HG03342 (cell line): Measurements from ENCODE around the gene NAGPA.
"Not testable (repeated sequence)": the region's sequence is repeated elsewhere in the genome, so short reads cannot be mapped to it uniquely, and the experiment has no call there.

Source experiments
- ATAC-seq: cut with Tn5 transposase; IDR thresholded peaks from one replicate; pipeline ENCODE4 v1.9.1; 2021; ENCODE audit warnings: mild to moderate bottlenecking, moderate library complexity; ENCODE audit not compliant: unreplicated experiment

The NAGPA gene

GRCh38 chr16:5033256-5034166 is at the start of gene NAGPA:
NAGPA (minus strand) TSS chr16:5033935; CDS start chr16:5033914, 21 bp downstream.
- peak; percentile 88 for ATAC-seq

GRCh38 chr16:5080996-5081395 is 47.3 kb upstream of the NAGPA start:
- not testable (repeated sequence) for ATAC-seq

GRCh38 chr16:5080461-5080860 is 46.7 kb upstream of the NAGPA start:
- not testable (repeated sequence) for ATAC-seq

GRCh38 chr16:5078626-5079025 is 44.9 kb upstream of the NAGPA start:
- no peak for ATAC-seq

- no peak for ATAC-seq
Measured at GRCh38 chr16:5077304-5077703, 43.6 kb upstream of the NAGPA start.

GRCh38 chr16:5075637-5076036 is 41.9 kb upstream of the NAGPA start:
- no peak for ATAC-seq

GRCh38 chr16:5073771-5074170 is 40.0 kb upstream of the NAGPA start:
- ATAC-seq: not testable (repeated sequence)

- ATAC-seq: no peak
Measured at GRCh38 chr16:5073279-5073629, 39.5 kb upstream of the NAGPA start.

GRCh38 chr16:5072334-5073278 is 38.9 kb upstream of the NAGPA start:
- ATAC-seq: no peak

GRCh38 chr16:5071681-5072333 is 38.1 kb upstream of the NAGPA start, which contains the start of gene ALG1:
ALG1 (plus strand) TSS chr16:5071843; CDS start chr16:5071850, 7 bp downstream.
- ATAC-seq: peak; percentile 85

GRCh38 chr16:5071341-5071680 is 37.6 kb upstream of the NAGPA start:
- no peak for ATAC-seq

GRCh38 chr16:5070431-5071186 is 36.9 kb upstream of the NAGPA start:
- ATAC-seq: no peak

GRCh38 chr16:5069854-5070253 is 36.1 kb upstream of the NAGPA start:
- no peak for ATAC-seq

GRCh38 chr16:5069048-5069447 is 35.3 kb upstream of the NAGPA start:
- no peak for ATAC-seq

GRCh38 chr16:5066511-5066910 is 32.8 kb upstream of the NAGPA start:
- no peak for ATAC-seq

GRCh38 chr16:5065813-5066212 is 32.1 kb upstream of the NAGPA start, which contains the start of gene C16orf89:
C16orf89 (minus strand) TSS chr16:5065956; CDS start chr16:5065908, 48 bp downstream.
- ATAC-seq: no peak

- no peak for ATAC-seq
Measured at GRCh38 chr16:5065326-5065725, 31.6 kb upstream of the NAGPA start.

GRCh38 chr16:5064915-5065314 is 31.2 kb upstream of the NAGPA start:
- ATAC-seq: no peak

GRCh38 chr16:5062790-5063765 is 29.3 kb upstream of the NAGPA start:
- no peak for ATAC-seq
